GM11168 (cell line): ENCODE measurements around the gene FST.

ENCODE experiments used
- in situ Hi-C: fragments of 300-500 bp; cut with MboI; formaldehyde crosslinking; loops from one replicate; pipeline ENCODE4 v1.12.0; 2022; ENCODE audit warnings: low sequenced_read_pairs; ENCODE audit not compliant: unreplicated experiment

Gene FST

DNA sequence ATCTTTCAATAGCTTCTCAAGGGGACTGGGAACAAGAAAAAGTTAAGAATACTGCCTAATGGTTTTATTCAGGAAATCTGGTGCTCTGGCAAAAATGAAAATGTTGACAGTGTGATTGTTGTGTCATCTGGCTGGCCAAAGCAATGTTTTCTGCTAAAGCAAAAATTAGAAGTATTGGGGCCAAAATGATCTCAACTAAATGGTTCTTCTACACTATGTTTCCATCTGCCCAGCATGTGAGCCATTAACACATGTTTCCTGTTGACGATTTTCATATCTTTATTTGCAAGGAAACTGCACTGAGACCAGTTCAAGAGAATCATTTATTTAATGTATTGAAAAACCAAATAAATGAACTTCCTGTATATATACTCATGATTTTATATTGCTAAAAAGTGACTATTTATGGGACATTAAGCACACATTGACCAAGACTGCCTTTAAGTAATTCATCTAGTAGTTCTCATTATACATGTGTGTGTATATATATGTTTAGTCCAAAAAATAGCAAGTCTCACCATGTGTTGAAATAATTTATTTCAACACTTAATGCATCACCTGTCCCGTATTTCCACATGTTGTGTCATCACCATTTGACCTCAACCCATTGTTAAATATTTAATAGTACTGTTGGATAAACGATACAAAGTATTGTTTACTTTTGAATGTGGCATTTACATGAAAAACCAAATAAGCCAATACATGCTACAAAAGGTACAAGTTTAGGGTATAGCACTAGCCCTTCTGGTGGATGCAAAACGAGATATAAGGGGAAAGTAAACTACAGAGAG lies 7.5 kb upstream of the FST start:
- in situ Hi-C loops, result no loop called here

DNA sequence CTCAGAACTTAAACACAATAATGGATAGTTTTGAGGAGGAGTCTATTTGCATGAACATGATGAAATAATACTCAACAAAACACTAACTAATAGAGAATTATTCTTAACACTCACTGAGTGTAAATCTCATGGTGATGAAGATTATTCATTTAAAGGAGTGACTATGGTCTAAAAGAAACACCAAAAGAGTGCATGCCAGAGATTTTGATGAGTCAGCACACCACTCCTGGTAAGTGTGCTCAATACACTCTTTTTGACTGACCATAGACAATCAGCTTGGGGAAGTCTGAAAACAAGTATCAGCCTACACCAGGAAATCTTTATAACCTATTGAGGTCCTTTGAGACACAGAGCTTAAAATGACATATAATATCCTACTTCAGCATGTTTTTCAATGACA lies 6.8 kb upstream of the FST start:
- in situ Hi-C loops, result no loop called here

DNA sequence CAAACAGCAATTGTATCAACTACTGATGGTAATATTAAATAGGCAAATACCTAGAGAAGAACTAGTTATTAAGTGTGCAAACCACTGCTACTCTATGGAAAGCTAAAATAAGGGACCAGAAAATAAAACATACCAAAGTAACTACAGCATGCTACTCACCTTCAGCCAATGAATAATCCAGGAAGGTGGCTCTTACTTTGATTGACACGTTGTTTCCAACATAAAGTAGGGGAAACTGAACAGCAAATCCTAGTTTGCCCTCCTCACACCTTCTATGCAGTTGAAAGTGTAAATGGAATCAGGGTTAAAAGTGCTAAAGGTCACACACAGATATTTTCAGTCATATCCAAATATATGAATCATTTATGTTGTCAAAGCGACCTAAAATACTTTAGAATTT lies 5.1 kb upstream of the FST start:
- in situ Hi-C loops, result no loop called here

DNA sequence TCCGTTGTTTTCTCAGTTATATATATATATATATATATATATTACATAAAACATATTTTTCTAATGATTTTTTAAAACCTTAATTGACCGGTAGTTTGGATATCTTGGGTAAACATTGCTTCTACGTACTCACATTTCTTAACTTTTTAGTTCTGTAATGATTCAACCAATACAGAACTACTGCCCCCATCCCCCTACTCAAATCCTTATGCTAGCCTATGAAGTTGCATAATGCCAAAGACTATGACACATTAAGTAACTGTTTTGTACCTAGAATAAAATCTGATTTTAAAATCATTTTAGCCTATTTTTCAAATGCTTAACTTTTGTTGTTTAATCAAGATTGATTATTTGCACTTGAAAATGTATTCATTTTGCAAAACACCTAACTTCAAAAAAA lies 4.4 kb upstream of the FST start:
- in situ Hi-C loops, result no loop called here

DNA sequence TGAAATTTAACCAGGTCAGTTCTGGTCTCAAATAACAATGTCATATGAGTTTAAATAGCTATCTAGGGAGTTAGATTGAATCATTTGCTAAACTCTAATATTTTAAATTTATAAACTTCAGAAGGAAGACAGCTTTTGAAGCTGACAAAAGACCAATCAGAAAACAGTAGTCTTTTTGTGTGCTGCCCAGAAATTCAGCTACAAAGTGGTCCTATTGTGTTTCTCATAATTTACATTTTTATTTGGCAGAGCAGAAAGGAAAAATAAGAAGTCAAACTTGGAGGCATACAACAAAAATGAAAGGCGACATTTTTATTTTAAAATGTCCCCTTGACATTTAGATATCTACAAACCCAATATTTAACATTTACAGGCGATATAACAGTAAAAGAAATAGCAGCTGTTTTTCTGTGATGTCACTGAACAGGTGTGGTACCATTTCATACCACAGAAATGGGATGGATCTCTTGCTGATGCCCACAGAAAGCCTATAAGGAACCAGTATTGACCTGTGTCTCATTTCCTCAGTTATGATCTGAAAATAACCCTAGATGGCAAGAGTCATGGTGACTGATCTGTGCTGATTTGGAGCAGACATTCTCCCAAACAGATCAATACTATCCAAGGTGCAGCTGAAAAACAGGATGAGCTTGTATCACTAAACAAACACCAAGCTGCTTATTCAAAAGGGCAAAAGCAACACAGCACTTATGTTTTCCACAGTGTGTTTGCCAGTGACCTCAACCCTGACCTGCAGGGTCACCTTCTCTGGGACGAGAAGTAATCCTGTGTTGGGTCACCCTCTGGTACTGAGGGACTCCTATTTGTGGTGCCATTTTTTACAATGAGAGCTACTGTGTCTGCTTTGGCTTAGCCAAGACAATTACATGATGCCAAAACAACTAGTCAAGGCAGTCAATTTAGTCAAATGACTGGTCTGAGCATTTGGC lies 3.6 kb upstream of the FST start:
- in situ Hi-C loops, result no loop called here

DNA sequence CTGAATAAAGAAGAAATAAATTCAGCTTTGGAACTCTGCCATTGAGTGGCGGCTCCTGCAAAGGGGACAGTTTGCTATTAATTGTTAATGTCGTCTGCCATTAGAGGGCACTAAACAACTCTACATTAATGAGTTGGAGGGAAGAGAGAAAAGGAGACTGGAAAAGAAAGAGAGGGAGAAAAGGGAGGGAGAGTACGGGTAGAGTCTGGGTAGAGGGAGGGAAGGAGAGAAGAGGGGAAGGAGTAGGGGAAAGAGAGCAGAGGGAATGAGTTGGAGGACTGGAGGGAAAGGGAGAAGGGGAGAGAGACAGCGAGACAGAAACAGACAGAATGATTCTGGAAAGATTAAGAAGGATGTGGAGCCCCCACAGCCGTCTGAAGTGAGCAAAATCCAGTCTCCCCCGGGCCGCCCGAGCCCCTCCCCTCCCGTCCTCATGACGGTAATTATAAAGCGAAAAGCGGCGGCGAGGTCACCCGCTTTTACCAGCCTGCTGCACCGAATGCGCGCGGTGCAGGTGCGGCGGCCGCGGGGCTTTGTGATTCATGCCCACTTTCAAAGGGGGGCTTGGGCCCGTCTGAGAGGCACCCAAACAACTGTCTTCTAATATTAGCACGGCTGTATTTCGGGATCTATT lies 1.9 kb upstream of the FST start:
- in situ Hi-C loops, result no loop called here

DNA sequence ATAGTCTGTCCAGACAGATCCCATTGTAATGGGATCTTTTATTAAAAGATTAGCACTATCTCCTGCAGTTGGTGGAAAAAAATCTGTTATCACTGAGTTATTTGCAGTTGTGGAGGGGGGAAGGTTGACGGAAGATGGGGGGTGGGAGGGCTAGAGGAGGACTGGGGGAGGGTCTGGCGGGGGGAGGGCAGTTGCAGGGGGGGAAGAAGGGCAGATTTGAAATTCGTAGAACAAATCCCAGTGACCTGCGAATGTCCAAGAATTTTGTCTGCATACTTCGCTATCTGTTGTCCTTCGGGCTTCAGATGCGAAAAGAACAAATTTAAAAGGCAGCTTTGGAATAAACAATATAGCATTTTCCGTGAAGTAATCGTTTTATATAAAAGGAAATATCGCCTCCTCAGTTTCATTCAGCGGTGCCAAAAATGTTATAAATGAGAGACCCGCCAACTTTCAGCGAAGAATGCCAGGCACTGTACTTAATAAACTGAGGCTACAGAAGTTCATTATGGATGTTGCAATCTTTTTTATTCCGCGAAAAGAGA lies 1.3 kb upstream of the FST start:
- in situ Hi-C loops, result no loop called here

DNA sequence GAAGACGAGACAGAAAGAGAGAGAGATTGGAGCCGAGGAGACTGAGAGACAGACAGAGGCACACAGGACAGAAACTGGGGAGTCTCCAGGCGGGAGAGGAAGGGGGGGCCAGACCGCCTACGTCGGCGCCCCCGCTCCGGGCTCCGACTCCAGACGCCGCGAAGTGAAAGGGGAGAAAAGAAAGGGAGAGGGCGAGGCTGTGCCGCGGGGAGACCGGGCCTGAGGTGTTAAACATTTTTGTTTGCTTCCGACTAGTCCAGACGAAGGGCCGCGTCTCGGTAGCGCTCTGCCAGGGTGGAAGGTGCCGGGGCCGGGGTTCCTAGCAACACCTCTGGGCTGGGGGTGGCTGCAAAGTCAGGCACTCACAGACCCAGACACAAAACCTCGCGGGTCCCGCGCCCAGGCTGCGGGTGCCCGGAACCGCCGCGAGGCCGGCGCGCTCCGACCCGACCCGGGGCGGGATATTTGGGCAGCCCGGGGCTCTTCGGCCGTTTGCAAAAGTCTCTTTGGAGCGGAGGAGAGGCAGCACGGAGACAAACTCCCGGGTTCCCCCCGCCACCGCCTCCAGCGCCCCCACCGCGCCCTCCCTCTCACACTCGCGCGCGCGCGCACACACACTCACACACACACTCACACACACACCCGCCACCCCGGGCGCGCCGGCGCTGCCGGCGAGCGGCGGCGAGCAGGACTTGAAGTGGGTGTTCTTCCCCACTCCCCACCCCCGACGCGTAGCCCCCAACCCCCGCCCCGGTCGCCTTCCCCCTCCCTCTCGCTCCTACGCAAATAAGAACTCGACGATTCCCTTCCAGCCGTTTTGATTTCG lies 626 bp upstream of the FST start:
- in situ Hi-C loops, result loop anchor here (10.0 kb wide), 1 partner anchor 745 kb away; no protein-coding TSS in a partner anchor

DNA sequence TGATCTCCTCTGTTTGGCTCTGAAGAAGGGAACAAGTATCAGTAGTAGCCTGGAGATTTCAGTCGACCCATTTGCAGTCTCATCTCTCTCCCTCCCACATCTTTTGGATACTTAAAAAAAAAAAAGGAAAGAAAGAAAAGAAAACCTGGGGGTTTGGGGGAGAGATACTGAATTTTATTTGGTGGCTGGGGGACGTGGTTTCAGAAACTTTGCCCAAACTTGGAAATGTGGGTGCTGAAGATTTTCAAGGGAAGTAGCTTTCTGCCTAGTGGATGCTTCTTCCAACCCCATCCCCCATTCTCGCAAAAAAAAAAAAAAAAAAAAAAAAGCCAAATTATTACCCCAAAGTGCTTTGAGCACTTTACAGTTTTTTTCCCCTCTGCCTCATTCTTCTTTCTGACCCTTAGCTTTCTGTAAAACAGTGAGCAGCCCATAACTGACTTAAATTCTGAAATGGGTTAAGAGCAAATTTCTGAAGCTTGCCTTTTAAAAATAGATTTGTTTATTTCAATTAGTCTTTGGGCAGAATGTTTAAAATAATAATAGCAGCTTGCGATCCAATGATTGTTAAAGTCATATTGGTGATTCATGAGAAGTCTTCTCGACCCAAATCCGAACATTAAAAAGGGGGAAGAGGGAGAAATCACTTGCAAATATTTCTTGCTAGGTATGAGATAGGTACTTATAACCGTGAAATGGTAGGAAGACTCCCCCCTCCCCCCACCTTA lies 894 bp downstream of the FST start:
- in situ Hi-C loops, result loop anchor here (10.0 kb wide), 1 partner anchor 743 kb away; no protein-coding TSS in a partner anchor

DNA sequence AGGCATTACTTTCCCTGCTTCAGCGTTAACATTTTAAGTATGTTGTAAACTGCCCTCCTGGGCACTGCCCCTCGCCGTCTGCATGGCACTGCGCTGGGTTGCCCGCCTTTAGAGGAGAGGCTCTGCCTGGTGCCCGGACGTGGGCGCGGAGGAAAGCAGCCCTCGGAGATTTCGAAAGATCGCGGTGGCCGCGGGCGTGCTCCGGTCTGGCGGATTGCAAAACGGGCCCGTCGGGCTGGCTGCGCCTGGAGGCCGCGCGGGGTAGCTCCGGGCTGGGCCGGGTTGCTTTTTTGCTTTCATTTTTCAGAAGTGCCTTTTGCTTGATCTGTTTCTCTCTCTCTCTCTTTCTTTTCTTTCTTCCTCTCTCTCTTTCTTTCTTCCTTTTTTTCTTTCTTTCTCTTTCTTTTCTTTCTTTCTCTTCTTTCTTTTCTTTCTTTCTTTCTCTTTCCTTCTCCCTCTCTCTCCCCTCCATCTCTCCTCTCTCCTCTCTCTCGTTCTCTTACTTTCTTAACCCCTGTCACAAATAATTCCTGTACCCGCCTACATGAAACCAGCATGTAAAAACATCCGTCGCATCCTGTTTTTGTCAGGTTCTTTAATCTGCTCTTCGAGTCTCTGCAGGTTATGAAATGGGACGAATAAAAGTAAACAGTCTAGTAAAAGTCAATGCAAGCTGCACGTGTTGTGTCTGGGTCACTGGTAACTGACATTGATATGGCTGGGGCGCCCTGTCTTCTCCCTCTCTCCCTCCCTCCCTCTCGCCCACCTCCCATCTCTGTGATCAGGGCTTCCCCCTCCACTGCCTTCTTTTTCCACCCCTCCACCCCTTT lies 1.7 kb downstream of the FST start:
- in situ Hi-C loops, result loop anchor here (10.0 kb wide), 1 partner anchor 743 kb away; no protein-coding TSS in a partner anchor

DNA sequence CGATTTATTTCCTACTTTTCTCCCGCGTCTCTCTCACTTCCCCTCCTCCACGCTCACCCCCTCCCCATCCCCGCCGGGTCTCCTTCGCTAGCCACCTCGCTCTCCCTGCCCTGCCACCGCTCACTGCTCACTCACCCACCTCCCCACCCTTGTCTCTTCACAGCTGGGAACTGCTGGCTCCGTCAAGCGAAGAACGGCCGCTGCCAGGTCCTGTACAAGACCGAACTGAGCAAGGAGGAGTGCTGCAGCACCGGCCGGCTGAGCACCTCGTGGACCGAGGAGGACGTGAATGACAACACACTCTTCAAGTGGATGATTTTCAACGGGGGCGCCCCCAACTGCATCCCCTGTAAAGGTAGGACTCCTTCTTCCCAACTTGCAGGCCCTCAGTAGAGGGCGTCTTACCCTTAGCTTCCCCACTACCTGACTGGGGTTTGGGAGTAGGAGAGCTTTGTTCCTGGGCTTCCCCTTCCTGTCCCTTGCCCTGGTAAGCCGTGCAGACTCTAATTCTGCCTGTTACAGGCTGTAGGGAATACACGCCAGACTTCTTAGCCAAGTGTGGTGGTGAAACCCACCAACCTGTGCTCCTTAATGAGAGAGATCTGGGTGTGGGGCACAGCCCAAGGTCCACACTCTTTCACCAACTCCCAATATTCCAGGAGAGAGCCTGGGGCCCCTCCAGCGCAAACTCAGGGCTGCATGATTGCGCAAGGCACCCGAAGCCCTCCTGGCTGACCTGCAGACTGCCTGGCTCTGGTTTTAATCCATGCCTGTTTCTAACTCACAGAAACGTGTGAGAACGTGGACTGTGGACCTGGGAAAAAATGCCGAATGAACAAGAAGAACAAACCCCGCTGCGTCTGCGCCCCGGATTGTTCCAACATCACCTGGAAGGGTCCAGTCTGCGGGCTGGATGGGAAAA lies 2.5 kb downstream of the FST start:
- in situ Hi-C loops, result loop anchor here (10.0 kb wide), 1 partner anchor 742 kb away; no protein-coding TSS in a partner anchor

DNA sequence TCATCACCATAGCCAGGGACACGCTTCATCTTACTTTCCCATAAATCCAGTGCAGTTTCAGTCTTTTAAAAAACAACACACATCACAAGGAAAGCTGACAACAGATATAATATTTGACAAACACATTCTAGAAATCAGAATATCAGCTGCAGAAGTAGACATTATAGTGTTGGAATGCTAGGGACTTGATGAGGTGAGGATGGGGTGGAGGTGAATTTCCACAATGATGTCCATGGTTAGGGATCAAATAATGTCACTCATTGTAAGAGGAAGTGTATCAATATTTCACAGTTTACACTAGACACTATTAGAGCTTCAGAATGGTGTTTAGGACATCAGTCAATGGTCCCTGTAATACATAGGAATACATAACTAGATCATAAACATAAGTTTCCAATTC lies 7.0 kb downstream of the FST start:
- in situ Hi-C loops, result loop anchor here (10.0 kb wide), 1 partner anchor 737 kb away; no protein-coding TSS in a partner anchor

DNA sequence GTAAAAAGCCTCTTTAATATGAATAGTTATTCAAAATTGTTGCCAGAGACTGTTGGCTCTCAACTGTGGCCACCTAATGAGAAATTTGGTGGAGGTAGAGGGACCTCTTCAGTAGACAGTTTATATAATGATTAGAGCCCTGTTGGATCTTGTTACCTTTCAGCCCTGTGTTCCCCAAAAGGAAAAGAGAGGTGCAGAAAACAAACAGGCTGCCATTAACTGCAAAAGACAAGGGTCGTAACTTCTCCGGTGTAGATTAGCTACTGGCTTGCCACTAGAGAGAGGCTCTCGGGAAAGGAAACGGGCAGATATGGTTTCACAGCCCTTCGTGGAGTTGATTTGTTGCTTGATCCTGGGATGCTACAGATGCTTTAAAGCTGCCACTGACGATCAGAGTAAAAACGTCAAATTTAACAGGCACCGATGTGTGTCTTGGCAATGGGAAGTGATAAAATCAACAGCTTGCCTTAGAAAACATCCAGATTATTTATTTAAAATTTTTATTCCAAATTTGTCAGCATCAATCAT lies 7.8 kb downstream of the FST start:
- in situ Hi-C loops, result loop anchor here (10.0 kb wide), 1 partner anchor 737 kb away; no protein-coding TSS in a partner anchor

DNA sequence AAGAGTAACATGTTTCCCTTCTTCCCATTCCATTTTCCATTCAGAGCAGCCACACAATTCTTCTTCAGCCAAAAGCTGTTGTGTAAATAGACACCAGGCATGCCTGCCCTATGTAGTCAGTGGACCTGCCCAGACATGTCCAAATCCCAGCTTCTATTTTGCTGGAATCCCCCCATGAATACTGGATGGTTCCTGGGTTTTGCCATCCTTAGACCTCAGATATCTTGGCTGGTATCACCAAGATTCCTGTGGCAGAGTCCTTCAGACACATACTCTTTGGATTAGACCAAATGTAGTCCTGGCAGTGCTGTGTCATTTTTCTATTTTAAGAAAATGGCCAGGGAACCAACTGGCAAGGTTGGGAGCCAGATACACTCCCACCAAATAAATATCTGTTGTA lies 10.3 kb downstream of the FST start:
- in situ Hi-C loops, result no loop called here

DNA sequence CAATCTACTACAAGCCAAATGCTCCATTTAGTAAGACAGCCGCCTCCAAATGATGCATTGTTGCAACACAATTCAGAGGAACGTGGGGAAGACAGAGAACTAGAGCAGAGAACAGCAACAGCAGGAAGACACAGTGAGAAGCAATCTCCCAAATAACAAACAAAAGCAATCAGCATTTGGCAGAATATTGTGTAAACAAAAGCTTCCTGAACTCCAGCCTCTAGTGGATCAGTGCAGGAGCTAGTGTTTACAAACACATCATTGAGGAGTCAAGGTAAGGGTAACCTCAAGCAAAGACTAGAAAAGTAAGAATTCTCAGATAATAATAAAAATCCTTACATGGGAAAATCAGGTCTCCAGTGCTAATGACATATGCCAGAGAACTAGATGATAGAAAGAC lies 20.6 kb downstream of the FST start:
- in situ Hi-C loops, result no loop called here

DNA sequence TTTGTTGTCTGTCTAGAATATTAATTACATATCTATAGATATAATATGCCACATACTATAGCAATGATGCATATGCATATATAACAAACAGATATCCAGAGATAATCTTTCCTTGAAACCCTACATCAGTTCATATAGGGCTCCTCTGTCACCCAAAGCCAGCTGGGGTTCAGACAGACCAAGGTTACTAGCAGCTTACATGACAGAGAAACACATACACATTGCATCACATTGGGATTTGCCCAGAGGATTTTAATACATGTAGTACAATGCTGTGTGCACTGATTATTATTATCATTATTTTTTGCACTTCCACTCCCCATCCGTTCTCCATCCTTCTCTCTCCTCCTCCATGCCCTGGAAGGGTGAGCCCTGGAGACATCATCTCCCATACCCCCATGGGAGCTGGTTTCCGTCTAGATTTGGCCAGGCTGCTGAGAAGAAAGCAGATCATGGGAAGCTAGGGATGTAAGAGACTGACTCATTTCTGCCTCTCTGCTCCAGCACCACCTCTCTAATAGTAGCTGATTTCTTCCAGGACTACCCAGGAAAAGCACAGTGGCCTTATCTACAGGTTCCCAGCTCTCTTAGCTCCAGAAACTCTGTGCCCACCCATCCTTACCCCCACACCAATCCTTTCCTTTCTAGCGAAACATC lies 23.3 kb downstream of the FST start:
- in situ Hi-C loops, result no loop called here
